ENCODE data around the gene ABCA2.

ABCA2 gene

GRCh38 chr9:136968333-136969127 is 59.5 kb downstream of the ABCA2 start:
- no peak for DNase-seq (ENCODE audit: low read depth in 2 of 2, low spot score in 1 of 2)

GRCh38 chr9:136965771-136966484 is 62.1 kb downstream of the ABCA2 start:
- no peak for DNase-seq (ENCODE audit: low read depth in 2 of 2, low spot score in 1 of 2)

GRCh38 chr9:136964833-136965422 is 63.1 kb downstream of the ABCA2 start:
- no peak for DNase-seq (ENCODE audit: low read depth in 2 of 2, low spot score in 1 of 2)

- no peak for DNase-seq (ENCODE audit: low read depth in 2 of 2, low spot score in 1 of 2)
These were observed 63.8 kb downstream of the ABCA2 start for GRCh38 chr9:136964171-136964689.

- no peak for DNase-seq (ENCODE audit: low read depth in 2 of 2, low spot score in 1 of 2)
These were observed 64.3 kb downstream of the ABCA2 start for GRCh38 chr9:136963751-136964150.

GRCh38 chr9:136963341-136963740 is 64.7 kb downstream of the ABCA2 start:
- DNase-seq (ENCODE audit: low read depth in 2 of 2, low spot score in 1 of 2), result no peak

- DNase-seq (ENCODE audit: low read depth in 2 of 2, low spot score in 1 of 2), result no peak
These were observed 65.3 kb downstream of the ABCA2 start for GRCh38 chr9:136962701-136963248.

GRCh38 chr9:136962163-136962562 is 65.9 kb downstream of the ABCA2 start:
- no peak for DNase-seq (ENCODE audit: low read depth in 2 of 2, low spot score in 1 of 2)

GRCh38 chr9:136961279-136962065 is 66.6 kb downstream of the ABCA2 start:
- DNase-seq (ENCODE audit: low read depth in 2 of 2, low spot score in 1 of 2), result no peak

- DNase-seq (ENCODE audit: low read depth in 2 of 2, low spot score in 1 of 2), result no peak
These were observed 67.1 kb downstream of the ABCA2 start for GRCh38 chr9:136960938-136961275.

GRCh38 chr9:136960212-136960937 is 67.7 kb downstream of the ABCA2 start:
- DNase-seq (ENCODE audit: low read depth in 2 of 2, low spot score in 1 of 2), result no peak

- DNase-seq (ENCODE audit: low read depth in 2 of 2, low spot score in 1 of 2), result no peak
These were observed 68.9 kb downstream of the ABCA2 start for GRCh38 chr9:136958898-136959850.

GRCh38 chr9:136958473-136958872 is 69.6 kb downstream of the ABCA2 start:
- no peak for DNase-seq (ENCODE audit: low read depth in 2 of 2, low spot score in 1 of 2)

- DNase-seq (ENCODE audit: low read depth in 2 of 2, low spot score in 1 of 2), result no peak
These were observed 70.1 kb downstream of the ABCA2 start for GRCh38 chr9:136957901-136958300.

GRCh38 chr9:136957461-136957860 is 70.6 kb downstream of the ABCA2 start:
- DNase-seq (ENCODE audit: low read depth in 2 of 2, low spot score in 1 of 2), result no peak
